Gastroesophageal sphincter (tissue), 4 donors: ENCODE data around the gene SLC5A4. TPM values are rescaled to one million over a fixed set of nuclear protein-coding genes. Genes with fewer than 3 reads are reported as not detected.
A peak's percentile ranks its signal among the peaks of the same experiment; 100 is the strongest.

Source experiments
- ATAC-seq: fragments of 150-250 bp; one replicate; pipeline ENCODE4 v1.9.1; 2016; ENCODE audit warnings: mild to moderate bottlenecking, moderate library complexity
- H3K27ac ChIP-seq, 4 donors: fragments of 200-600 bp; sonication (generic) in 3 of 4; 1 replicate in 3 of 4; 2 replicates in 1 of 4; pipeline ENCODE4 v1.5.1; 2016 to 2019
- H3K27me3 ChIP-seq: fragments of 200-600 bp; sonication (generic); one replicate; pipeline ENCODE4 v1.5.1; 2019
- H3K36me3 ChIP-seq, 2 donors: fragments of 200-600 bp; sonication (generic); one replicate each; pipeline ENCODE4 v1.5.1; 2019; ENCODE audit warnings: control low read depth in 1 of 2
- H3K4me1 ChIP-seq, 3 donors: fragments of 200-600 bp; sonication (generic); 1 replicate in 2 of 3; 2 replicates in 1 of 3; pipeline ENCODE4 v1.5.1; 2016 to 2019; ENCODE audit warnings: control low read depth in 2 of 3
- H3K4me3 ChIP-seq, 2 donors: fragments of 200-600 bp; sonication (generic); one replicate each; pipeline ENCODE4 v1.5.1; 2019; ENCODE audit warnings: mild to moderate bottlenecking in 1 of 2, moderate library complexity in 1 of 2
- H3K9me3 ChIP-seq, 3 donors: fragments of 200-600 bp; sonication (generic); one replicate each; pipeline ENCODE4 v1.5.1; 2017 to 2019; ENCODE audit warnings: control low read depth in 2 of 3
- CTCF ChIP-seq, 4 experiments: fragments of 200-600 bp in 2 of 4; fragments of 450-650 bp in 2 of 4; sonication (generic) in 1 of 4; IDR thresholded peaks; one replicate each; pipeline ENCODE4 v1.5.1; 2017 to 2019; ENCODE audit warnings: antibody characterized with exemption in 4 of 4, mild to moderate bottlenecking in 2 of 4, moderate library complexity in 2 of 4
- EP300 ChIP-seq: sonication (generic); formaldehyde crosslinking; IDR thresholded peaks from one replicate; pipeline ENCODE4 v1.6.1; 2017; ENCODE audit warnings: antibody characterized with exemption, mild to moderate bottlenecking
- POLR2A ChIP-seq, 2 donors: fragments of 450-650 bp; IDR thresholded peaks; one replicate each; pipeline ENCODE4 v1.6.1; 2017; ENCODE audit warnings: antibody characterized with exemption in 2 of 2, mild to moderate bottlenecking in 2 of 2, moderate library complexity in 1 of 2
- POLR2AphosphoS5 ChIP-seq: sonication (generic); formaldehyde crosslinking; IDR thresholded peaks from one replicate; pipeline ENCODE4 v1.6.1; 2017; ENCODE audit warnings: antibody characterized with exemption
- WGBS, 2 donors: methylation state at CpG; one replicate each; pipeline ENCODE4 v1.1.5; 2018; ENCODE audit warnings: low coverage in 1 of 2; 5-methylcytosine and 5-hydroxymethylcytosine counted together
- total RNA-seq, 4 donors: library from RNA; depleted of rRNA; stranded (reverse); fragments of >200 nt; gene quantifications; one replicate each; pipeline ENCODE4 v1.1.0, GENCODE V29; 2016

SLC5A4 gene
- total RNA-seq, 4 donors from 2014 or later, result 0.39 to 0.78 TPM; not detected in 2

GRCh38 chr22:32204856-32205722 is 50.1 kb downstream of the SLC5A4 start, which contains the start of gene RFPL2:
Gene RFPL2, minus strand, starts transcription at chr22:32205073. Its CDS starts 2,622 bp downstream, at chr22:32202451.
- 62 to 76% methylated on average over 2 to 8 of the region's 41 CpGs for WGBS, 2 donors
- peak within 1 kb of the TSS in 1 of 2 donors; percentile 19 for H3K4me3 ChIP-seq
- ATAC-seq, result no peak

GRCh38 chr22:32204040-32204855 is 50.9 kb downstream of the SLC5A4 start:
- Histone ChIP-seq H3K36me3 (no peaks in the 10 kb centered on the region), H3K27me3 (peaks cover 66% of the 10 kb centered on the region), H3K9me3 (no peaks in the 10 kb centered on the region), H3K27ac (no peak overlapping the region), H3K4me3 (peak overlapping the region in 1 of 2 donors; percentile 19), H3K4me1 (peaks cover 0 to 10% (median 0%) of the 10 kb centered on the region in 3 donors)
- ATAC-seq, result no peak
- TF ChIP-seq POLR2AphosphoS5, result no peak
- TF ChIP-seq CTCF (IDR thresholded peaks at IDR 0.05), result no peak
- TF ChIP-seq POLR2A (IDR thresholded peaks at IDR 0.05), result no peak
- no peak for TF ChIP-seq EP300
- WGBS, 2 donors, result 20 to 51% methylated on average over 6 to 7 of the region's 42 CpGs

More at GRCh38 chr22:32204856-32205722, 50.1 kb downstream of the SLC5A4 start, which contains the start of gene RFPL2:
- H3K36me3 ChIP-seq, result no peaks in the 10 kb centered on the region
- peaks cover 61% of the 10 kb centered on the region for H3K27me3 ChIP-seq
- H3K4me1 ChIP-seq, result peaks cover 0 to 10% (median 0%) of the 10 kb centered on the region in 3 donors
- H3K27ac ChIP-seq, result no peak within 1 kb of the TSS
- H3K9me3 ChIP-seq, result no peaks in the 10 kb centered on the region
- TF ChIP-seq EP300, result no peak
- no peak for TF ChIP-seq CTCF (IDR thresholded peaks at IDR 0.05)
- TF ChIP-seq POLR2AphosphoS5, result no peak
- TF ChIP-seq POLR2A (IDR thresholded peaks at IDR 0.05), result no peak

GRCh38 chr22:32203181-32204039 is 51.7 kb downstream of the SLC5A4 start:
- H3K27me3 ChIP-seq, result peaks cover 75% of the 10 kb centered on the region
- H3K36me3 ChIP-seq, result no peaks in the 10 kb centered on the region
- peaks cover 0 to 10% (median 0%) of the 10 kb centered on the region in 3 donors for H3K4me1 ChIP-seq
- H3K9me3 ChIP-seq, result no peaks in the 10 kb centered on the region
- H3K27ac ChIP-seq, result no peak overlapping the region
- WGBS, 2 donors, result 20 to 76% methylated on average over 3 to 8 of the region's 53 CpGs
- TF ChIP-seq POLR2A (IDR thresholded peaks at IDR 0.05), result no peak
- TF ChIP-seq POLR2AphosphoS5, result no peak
- TF ChIP-seq CTCF (IDR thresholded peaks at IDR 0.05), result no peak
- peak overlapping the region in 1 of 2 donors; percentile 25 for H3K4me3 ChIP-seq
- no peak for ATAC-seq

GRCh38 chr22:32202539-32203180 is 52.5 kb downstream of the SLC5A4 start:
- Histone ChIP-seq H3K27ac (no peak overlapping the region), H3K27me3 (peaks cover 82% of the 10 kb centered on the region), H3K9me3 (no peaks in the 10 kb centered on the region), H3K4me3 (peak overlapping the region in 1 of 2 donors; percentile 25), H3K36me3 (no peaks in the 10 kb centered on the region), H3K4me1 (peaks cover 0 to 10% (median 0%) of the 10 kb centered on the region in 3 donors)
- TF ChIP-seq EP300, result no peak
- peak in 3 of 4 experiments; percentile 9 to 42 (median 23) for TF ChIP-seq CTCF (IDR thresholded peaks at IDR 0.05)
- no peak for ATAC-seq
- WGBS, 2 donors, result 10% methylated on average over 2 of the region's 29 CpGs; no CpG with 5 or more reads in 1 of the 2 donors
